HG02852 (cell line): ENCODE measurements around the gene IRF1.

Source experiments
- ATAC-seq: cut with Tn5 transposase; IDR thresholded peaks from one replicate; pipeline ENCODE4 v1.9.1; 2021; ENCODE audit warnings: mild to moderate bottlenecking, moderate library complexity; ENCODE audit not compliant: unreplicated experiment

The IRF1 gene

GRCh38 chr5:132501629-132501956, 11.0 kb upstream of the IRF1 start:
- ATAC-seq: no peak

GRCh38 chr5:132500931-132501628, 10.5 kb upstream of the IRF1 start:
- peak; percentile 33 for ATAC-seq

- ATAC-seq: no peak
Observed at GRCh38 chr5:132500244-132500930, 9.8 kb upstream of the IRF1 start.

- ATAC-seq: no peak
Observed at GRCh38 chr5:132499440-132500243, 9.1 kb upstream of the IRF1 start.

- ATAC-seq: no peak
Observed at GRCh38 chr5:132498686-132499271, 8.2 kb upstream of the IRF1 start.

- ATAC-seq: no peak
Observed at GRCh38 chr5:132498152-132498551, 7.6 kb upstream of the IRF1 start.

GRCh38 chr5:132497488-132497997, 7.0 kb upstream of the IRF1 start:
- ATAC-seq: no peak

GRCh38 chr5:132496631-132497487, 6.3 kb upstream of the IRF1 start:
- ATAC-seq: peak; percentile 49

- ATAC-seq: peak; percentile 42
Observed at GRCh38 chr5:132496191-132496630, 5.6 kb upstream of the IRF1 start.

GRCh38 chr5:132495667-132496190, 5.2 kb upstream of the IRF1 start:
- peak; percentile 28 for ATAC-seq

- ATAC-seq: no peak
Observed at GRCh38 chr5:132493821-132494220, 3.2 kb upstream of the IRF1 start.

GRCh38 chr5:132493241-132493640, 2.7 kb upstream of the IRF1 start:
- ATAC-seq: no peak

- no peak for ATAC-seq
Observed at GRCh38 chr5:132492386-132493125, 2.0 kb upstream of the IRF1 start.

GRCh38 chr5:132491368-132492364, 1.1 kb upstream of the IRF1 start:
- ATAC-seq: peak; percentile 19

GRCh38 chr5:132489871-132490483, 596 bp downstream of the IRF1 start:
- ATAC-seq: peak; percentile 36

- ATAC-seq: no peak
Observed at GRCh38 chr5:132489051-132489770, 1.4 kb downstream of the IRF1 start.

- no peak for ATAC-seq
Observed at GRCh38 chr5:132488590-132488989, 2.0 kb downstream of the IRF1 start.
